ENCODE results near the gene SPO11.

SPO11 gene

DNA sequence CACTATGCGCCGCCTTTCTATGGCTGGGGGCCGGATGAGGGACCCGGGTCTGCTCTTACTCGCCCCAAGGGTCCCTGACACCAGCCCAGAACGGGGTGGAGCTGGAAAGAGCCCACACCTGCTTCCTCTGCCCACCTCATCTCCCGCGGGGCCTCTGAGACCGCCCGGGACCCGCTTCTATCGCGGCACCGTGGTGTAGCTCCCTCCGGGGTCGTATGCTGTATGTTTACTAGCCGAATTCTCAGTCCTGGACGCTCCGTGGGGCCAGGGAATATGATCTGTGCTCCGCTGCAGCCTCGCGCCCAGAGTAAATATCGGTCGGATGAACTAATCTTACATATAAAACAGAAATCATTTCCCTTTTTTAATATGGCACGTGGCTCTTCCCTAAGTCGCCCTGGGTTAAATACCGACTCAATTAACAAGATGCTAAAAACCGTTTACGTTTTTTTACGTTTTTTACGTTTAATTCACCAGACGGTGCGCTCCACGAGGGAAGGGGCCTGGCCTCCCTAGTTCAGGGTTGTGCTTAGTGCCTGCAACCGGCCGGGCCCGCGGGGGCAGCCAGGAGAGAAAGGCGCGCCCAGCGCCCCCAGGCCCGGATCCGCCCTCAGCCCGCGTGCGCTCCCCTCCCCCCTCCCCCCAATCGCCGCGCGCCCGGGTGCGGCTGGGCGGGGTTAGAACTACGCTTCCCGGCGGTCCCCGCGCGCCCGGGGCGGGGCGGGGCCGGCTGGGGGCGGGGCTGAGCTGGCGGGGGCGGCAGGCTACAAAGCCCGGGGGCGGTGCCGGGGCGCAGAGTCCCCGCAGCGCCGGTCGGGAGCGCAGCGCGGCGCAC, 61.2 kb downstream of the SPO11 start, which contains the start of gene RBM38:
RBM38 (plus strand) TSS at position 793 of the 835 bp plus-strand sequence. CDS start 186 bp downstream, outside the sequence.
- DNase-seq (ENCODE audit: low read depth, low spot score): peak; percentile 78

DNA sequence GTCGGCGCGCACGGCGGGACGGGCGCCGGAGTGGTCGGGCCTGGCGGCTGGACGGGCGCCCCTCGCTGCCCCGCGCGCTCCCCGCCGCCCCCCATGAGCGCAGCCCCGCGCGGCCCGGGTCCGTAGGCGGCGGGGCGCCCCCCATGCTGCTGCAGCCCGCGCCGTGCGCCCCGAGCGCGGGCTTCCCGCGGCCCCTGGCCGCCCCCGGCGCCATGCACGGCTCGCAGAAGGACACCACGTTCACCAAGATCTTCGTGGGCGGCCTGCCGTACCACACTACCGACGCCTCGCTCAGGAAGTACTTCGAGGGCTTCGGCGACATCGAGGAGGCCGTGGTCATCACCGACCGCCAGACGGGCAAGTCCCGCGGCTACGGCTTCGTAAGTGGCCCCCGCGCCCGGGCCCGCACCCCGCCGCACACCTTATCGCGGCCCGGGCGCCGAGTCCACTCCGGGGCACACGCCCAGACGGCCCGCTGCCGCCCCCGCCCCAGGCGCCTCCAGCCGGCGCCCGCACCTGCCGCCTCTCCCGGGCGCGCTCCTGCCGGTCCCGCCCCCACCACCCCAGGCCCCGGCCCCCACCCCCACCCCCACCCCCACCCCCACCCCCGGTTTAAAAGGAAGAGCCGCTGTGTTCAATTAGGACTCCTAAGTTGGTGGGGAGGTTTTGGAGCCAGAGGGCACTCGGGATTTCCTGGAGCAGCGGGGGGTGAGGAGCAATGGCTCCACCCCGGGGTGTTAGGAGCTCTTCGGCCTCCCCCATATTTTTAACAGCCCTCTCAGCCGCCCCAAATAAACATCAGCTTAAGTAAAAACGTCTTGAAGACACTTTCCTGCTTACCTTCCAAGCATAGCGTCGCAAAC, 62.1 kb downstream of the SPO11 start:
- peak; percentile 42 for DNase-seq (ENCODE audit: low read depth, low spot score)

DNA sequence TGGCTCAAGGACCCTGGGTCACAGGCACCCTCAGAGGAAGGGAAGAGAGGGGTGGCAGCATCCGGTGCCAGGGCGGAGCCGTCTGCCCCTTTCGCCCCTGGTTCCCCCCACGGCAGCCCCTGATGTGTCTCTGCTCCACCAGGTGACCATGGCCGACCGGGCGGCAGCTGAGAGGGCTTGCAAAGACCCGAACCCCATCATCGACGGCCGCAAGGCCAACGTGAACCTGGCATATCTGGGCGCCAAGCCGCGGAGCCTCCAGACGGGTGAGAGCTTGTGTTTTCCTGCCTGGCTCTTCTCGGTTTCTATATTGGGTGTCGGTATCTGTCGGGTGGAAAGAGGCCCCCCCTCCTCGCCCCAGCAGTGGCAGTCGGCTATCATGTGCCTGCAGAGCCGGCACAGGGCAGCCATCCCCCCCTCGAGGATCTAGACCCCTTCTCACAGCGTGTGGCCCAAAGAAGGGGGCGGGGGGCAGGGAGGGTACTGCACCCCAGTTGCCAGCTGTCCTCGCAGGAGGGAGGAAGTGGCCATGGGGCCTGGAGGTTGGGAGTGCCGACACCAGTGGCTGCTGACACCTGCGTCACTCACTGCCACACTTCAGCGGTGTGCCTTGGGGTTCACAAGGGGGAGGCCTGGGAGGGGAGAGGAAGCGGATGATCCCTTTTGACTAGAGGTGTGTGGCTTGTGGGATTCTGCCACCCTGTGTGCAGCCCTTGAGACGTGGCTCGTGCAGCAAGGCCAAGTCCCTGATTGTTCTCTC, 63.1 kb downstream of the SPO11 start:
- DNase-seq (ENCODE audit: low read depth, low spot score): no peak

Measured in ELF-1 (cell line).